GM21360 (cell line): ENCODE measurements around the gene ZNF76.
A peak's percentile ranks its signal among the peaks of the same experiment; 100 is the strongest.
"Not testable (repeated sequence)": the region's sequence is repeated elsewhere in the genome, so short reads cannot be mapped to it uniquely, and the experiment has no call there.

Source experiments
- ATAC-seq: cut with Tn5 transposase; IDR thresholded peaks from one replicate; pipeline ENCODE4 v1.9.1; 2021; ENCODE audit warnings: mild to moderate bottlenecking, moderate library complexity; ENCODE audit not compliant: unreplicated experiment

The ZNF76 gene

DNA sequence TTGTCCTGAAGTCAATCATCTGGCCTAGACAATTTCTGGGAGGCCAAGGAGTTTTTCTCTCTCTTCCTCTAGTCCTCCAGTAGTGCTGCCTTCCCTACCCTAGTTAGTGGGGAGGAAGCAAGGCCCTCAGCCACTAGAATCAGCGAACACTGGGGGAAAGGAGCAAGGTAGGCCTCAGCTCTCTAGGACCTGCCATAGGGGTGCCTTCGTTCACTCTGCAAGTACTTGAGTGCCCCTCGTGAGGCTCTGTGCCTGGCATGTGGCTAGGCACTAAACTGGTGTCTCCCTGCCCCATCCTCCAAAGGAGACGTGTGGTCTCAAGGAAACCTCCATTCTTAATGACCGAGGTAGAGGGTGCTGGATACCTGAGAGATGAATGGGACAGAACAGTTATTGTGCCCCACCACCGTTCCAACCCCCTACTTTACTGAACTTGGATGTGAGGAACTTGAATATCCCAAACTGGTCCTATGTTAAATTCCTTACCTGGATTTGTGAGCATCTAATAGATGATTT is 39.1 kb downstream of the ZNF76 start:
- no peak for ATAC-seq

GRCh38 chr6:35299674-35300073 is 40.1 kb downstream of the ZNF76 start:
- ATAC-seq = no peak

GRCh38 chr6:35300848-35301247 is 41.3 kb downstream of the ZNF76 start:
- ATAC-seq = no peak

DNA sequence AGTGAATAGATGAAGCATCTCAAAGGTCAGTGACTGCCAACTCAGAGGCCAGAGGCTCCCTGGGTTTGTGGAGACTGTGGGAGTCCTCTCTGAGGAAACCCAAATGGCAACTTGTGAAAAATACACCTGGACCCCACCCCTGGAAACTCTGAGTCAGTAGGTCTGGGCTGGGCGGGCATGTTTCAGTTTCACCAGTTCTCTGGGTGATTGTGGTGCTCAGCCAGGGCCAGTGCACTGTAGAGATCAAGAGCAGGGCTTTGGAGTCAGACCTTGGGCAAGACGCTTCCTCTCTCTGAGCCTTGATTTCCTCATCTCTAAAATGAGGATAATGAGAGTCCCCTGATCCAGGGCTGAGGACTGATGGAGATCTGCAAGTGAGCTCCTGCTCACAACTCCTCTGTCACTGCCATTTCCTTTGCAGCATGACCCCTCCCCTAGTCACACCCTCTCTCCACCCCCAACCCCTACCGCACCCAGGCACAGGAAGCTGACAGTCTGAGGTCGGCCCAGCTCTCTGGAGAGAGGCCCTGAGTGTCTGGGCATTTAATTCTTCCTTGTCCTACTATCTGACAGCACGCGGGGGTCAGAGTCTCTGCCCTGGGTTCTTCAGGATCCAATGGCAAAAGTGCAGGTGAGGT is 43.2 kb downstream of the ZNF76 start:
- peak; percentile 57 for ATAC-seq

GRCh38 chr6:35304299-35304698 is 44.8 kb downstream of the ZNF76 start:
- ATAC-seq = no peak

DNA sequence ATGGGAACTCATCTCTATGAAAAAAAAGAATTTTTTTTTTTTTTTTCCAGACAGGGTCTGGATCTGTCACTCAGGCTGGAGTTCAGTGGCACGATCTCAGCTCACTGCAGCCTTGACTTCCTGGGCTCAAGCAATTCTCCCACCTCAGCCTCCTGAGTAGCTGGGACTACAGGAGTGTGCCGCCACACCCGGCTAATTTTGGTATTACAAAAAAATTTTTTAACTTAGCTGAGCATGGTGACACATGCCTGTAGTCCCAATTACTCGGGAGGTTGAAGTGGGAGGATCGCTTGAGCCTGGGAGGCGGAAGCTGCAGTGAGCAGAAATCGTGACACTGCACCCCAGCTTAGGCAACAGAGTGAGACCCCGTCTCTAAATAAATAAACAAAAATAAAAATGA is 45.6 kb downstream of the ZNF76 start:
- no peak for ATAC-seq

GRCh38 chr6:35307138-35307537 is 47.6 kb downstream of the ZNF76 start:
- not testable (repeated sequence) for ATAC-seq

DNA sequence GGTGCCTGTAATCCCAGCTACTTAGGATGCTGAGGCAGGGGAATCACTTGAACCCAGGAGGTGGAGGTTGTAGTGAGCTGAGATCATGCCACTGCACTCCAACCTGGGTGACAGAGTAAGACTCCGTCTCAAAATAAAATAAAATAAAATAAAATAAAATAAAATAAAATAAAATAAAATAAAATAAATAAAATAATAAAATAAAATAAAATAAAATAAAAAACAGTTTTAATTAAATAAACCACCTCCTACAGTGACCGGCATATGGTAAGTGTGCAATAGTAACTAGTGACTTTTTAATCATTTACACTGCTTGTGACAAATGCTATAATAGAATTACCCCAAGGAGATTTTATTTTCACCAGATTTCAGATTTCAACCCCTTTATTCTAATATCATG is 49.0 kb downstream of the ZNF76 start:
- ATAC-seq = not testable (repeated sequence)

DNA sequence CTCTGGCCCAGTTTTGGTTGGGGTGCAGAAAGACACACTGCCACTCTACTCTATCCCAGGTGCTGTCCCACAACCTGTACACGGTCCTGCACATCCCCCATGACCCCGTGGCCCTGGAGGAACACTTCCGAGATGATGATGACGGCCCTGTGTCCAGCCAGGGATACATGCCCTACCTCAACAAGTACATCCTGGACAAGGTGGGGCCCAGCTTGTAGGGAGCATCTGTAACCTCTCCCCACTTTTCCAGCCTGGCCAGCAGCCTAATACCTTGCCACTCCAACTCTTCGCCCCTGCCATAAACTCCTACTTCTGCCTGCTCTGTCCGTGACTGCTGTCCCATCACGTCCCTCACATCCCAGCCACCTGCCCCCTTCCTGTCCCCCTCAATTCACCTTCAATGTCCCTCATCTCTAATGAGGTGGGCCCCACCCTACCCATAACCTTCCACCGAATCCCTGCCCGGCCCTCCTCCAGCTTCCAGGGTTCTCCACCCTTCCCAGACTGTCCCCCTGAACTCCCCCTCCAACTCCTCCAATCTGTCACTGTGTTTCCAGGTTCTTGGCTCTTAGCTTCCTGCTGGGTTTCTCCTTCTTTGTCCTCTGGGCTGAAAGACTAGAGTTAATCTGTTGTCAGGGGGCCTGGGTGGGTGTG is 50.2 kb downstream of the ZNF76 start:
- ATAC-seq = no peak

DNA sequence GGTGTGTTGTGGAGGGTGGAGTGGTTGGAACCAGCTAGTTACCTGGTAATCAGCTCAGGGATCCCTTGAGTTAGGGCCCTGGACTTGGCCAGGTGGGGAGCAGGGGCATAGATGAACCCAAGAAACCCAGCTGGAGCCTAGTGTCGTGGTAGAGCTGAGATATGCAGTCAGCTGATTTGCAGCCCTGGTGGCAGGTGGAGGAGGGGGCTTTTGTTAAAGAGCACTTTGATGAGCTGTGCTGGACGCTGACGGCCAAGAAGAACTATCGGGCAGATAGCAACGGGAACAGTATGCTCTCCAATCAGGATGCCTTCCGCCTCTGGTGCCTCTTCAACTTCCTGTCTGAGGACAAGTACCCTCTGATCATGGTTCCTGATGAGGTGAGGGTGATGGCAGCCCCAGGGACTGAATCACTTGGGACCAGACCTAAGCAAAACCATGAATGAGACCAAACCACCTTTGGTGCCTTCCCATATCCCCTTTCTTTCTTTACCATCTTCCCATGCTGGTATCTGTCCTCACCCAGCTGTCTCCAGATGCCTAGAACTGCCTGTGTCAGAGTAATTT is 50.8 kb downstream of the ZNF76 start:
- no peak for ATAC-seq

GRCh38 chr6:35311390-35312075 is 52.0 kb downstream of the ZNF76 start:
- ATAC-seq = no peak

DNA sequence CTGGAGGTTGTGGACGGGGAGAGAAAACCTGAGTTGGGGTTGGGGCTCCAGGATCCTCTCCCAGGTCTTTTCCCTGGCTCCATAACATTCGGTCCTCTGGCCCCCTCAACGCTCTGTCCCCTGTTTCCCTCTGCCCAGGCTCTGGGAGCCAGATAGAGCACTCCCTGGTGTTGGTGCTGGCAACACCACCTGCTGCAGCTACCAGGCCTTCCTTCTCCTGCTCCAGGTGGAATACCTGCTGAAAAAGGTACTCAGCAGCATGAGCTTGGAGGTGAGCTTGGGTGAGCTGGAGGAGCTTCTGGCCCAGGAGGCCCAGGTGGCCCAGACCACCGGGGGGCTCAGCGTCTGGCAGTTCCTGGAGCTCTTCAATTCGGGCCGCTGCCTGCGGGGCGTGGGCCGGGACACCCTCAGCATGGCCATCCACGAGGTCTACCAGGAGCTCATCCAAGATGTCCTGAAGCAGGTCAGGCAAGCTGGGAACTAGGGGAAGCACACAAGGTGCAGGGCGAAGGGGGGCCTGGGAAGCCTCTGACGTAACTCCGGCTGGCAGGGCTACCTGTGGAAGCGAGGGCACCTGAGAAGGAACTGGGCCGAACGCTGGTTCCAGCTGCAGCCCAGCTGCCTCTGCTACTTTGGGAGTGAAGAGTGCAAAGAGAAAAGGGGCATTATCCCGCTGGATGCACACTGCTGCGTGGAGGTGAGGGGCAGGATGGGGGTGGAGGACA is 52.7 kb downstream of the ZNF76 start:
- no peak for ATAC-seq

- no peak for ATAC-seq
Observed at GRCh38 chr6:35312807-35313206, 53.3 kb downstream of the ZNF76 start.

- no peak for ATAC-seq
Observed at GRCh38 chr6:35317483-35318195, 58.1 kb downstream of the ZNF76 start.

GRCh38 chr6:35318196-35319171 is 58.9 kb downstream of the ZNF76 start:
- no peak for ATAC-seq

DNA sequence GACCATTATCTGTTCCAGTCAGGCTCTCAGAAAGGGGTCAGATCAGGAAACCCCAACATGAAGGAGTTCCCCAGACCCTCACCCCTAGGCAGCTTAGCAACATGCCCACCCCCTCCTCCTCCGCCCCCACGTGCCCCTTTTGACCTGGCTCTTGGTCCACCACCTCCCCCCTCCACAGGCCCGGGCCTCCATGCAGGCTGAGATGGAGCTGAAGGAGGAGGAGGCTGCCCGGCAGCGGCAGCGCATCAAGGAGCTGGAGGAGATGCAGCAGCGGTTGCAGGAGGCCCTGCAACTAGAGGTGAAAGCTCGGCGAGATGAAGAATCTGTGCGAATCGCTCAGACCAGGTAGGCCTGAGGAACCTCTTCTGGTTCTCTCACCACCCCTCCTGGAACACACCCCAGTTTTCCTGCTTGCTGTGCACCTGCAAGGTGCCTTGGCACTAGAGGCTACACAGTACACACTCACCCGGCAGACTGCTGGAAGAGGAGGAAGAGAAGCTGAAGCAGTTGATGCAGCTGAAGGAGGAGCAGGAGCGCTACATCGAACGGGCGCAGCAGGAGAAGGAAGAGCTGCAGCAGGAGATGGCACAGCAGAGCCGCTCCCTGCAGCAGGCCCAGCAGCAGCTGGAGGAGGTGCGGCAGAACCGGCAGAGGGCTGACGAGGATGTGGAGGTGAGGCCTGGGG is 60.0 kb downstream of the ZNF76 start:
- no peak for ATAC-seq

GRCh38 chr6:35320031-35320410 is 60.5 kb downstream of the ZNF76 start:
- ATAC-seq = no peak

DNA sequence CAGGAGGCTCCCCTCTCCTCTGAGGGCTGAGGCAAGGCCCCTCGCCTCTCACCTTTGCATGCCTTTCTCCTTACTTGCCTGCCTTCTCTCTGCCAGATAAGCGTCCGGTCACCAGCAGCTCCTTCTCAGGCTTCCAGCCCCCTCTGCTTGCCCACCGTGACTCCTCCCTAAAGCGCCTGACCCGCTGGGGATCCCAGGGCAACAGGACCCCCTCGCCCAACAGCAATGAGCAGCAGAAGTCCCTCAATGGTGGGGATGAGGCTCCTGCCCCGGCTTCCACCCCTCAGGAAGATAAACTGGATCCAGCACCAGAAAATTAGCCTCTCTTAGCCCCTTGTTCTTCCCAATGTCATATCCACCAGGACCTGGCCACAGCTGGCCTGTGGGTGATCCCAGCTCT is 61.6 kb downstream of the ZNF76 start:
- ATAC-seq = no peak
